H9 (cell line): ENCODE data around the gene UBP1. TPM values are rescaled to one million over a fixed set of nuclear protein-coding genes. Genes with fewer than 3 reads are reported as not detected.

Experiments
- DNase-seq: peaks from one replicate; pipeline ENCODE4 v3.0.0-alpha.2; 2017
- H2AFZ ChIP-seq: one replicate; pipeline ENCODE4 v1.6.1; 2013; ENCODE audit warnings: mild to moderate bottlenecking, low read length, control low read depth, moderate library complexity
- H2AK5ac ChIP-seq: 2 replicates; pipeline ENCODE4 v1.6.1; 2013; ENCODE audit warnings: low read length, control low read depth, mixed read lengths; ENCODE audit not compliant: insufficient read length
- H2BK120ac ChIP-seq: one replicate; pipeline ENCODE4 v1.6.1; 2013; ENCODE audit warnings: low read depth, mild to moderate bottlenecking, low read length, control low read depth, inconsistent platforms; ENCODE audit not compliant: poor library complexity, severe bottlenecking
- H2BK12ac ChIP-seq: 2 replicates; pipeline ENCODE4 v1.6.1; 2013; ENCODE audit warnings: low read length, control low read depth, mixed read lengths, low read depth; ENCODE audit not compliant: insufficient read length
- H2BK15ac ChIP-seq: 2 replicates; pipeline ENCODE4 v1.6.1; 2013; ENCODE audit warnings: low read depth, low read length, control low read depth
- H2BK20ac ChIP-seq: one replicate; pipeline ENCODE4 v1.6.1; 2013; ENCODE audit warnings: low read depth, mild to moderate bottlenecking, low read length, control low read depth, inconsistent platforms; ENCODE audit not compliant: poor library complexity, severe bottlenecking
- H2BK5ac ChIP-seq: 2 replicates; pipeline ENCODE4 v1.6.1; 2013; ENCODE audit warnings: low read length, control low read depth, mixed read lengths; ENCODE audit not compliant: insufficient read length
- H3K14ac ChIP-seq: 2 replicates; pipeline ENCODE4 v1.6.1; 2013; ENCODE audit warnings: low read length, control low read depth; ENCODE audit not compliant: insufficient read depth
- H3K18ac ChIP-seq: 2 replicates; pipeline ENCODE4 v1.6.1; 2013; ENCODE audit warnings: low read depth, mild to moderate bottlenecking, mixed read lengths, low read length, control low read depth; ENCODE audit not compliant: insufficient read length
- H3K23ac ChIP-seq: 2 replicates; pipeline ENCODE4 v1.6.1; 2013; ENCODE audit warnings: low read length, control low read depth, mixed read lengths, low read depth; ENCODE audit not compliant: insufficient read length
- H3K23me2 ChIP-seq: 2 replicates; pipeline ENCODE4 v1.6.1; 2013; ENCODE audit warnings: low read depth, mild to moderate bottlenecking, mixed read lengths, low read length, control low read depth; ENCODE audit not compliant: insufficient read length, poor library complexity, severe bottlenecking
- H3K27ac ChIP-seq: 2 replicates; pipeline ENCODE4 v1.5.1; 2013; ENCODE audit warnings: low read length, control low read depth, mixed read lengths, low read depth; ENCODE audit not compliant: insufficient read length
- H3K27me3 ChIP-seq: 2 replicates; pipeline ENCODE4 v1.6.1; 2013; ENCODE audit warnings: low read length, control low read depth, inconsistent platforms; ENCODE audit not compliant: insufficient read depth
- H3K4ac ChIP-seq: 2 replicates; pipeline ENCODE4 v1.6.1; 2013; ENCODE audit warnings: low read depth, mild to moderate bottlenecking, control low read depth, inconsistent platforms, low read length, moderate library complexity
- H3K4me1 ChIP-seq: 2 replicates; pipeline ENCODE4 v1.6.1; 2013; ENCODE audit warnings: low read length, control low read depth, inconsistent platforms; ENCODE audit not compliant: insufficient read depth
- H3K4me2 ChIP-seq: 2 replicates; pipeline ENCODE4 v1.6.1; 2013; ENCODE audit warnings: low read length, control low read depth, mixed read lengths; ENCODE audit not compliant: insufficient read length, insufficient read depth
- H3K56ac ChIP-seq: 2 replicates; pipeline ENCODE4 v1.6.1; 2013; ENCODE audit warnings: low read depth, mild to moderate bottlenecking, mixed read lengths, low read length, control low read depth; ENCODE audit not compliant: insufficient read length
- H3K79me1 ChIP-seq: 2 replicates; pipeline ENCODE4 v1.6.1; 2013; ENCODE audit warnings: low read depth, mild to moderate bottlenecking, moderate library complexity, low read length, control low read depth, inconsistent platforms; ENCODE audit not compliant: insufficient read depth, poor library complexity, severe bottlenecking
- H3K79me2 ChIP-seq: 2 replicates; pipeline ENCODE4 v1.6.1; 2013; ENCODE audit warnings: low read length, control low read depth, inconsistent platforms; ENCODE audit not compliant: insufficient read depth
- H3K9ac ChIP-seq: 2 replicates; pipeline ENCODE4 v1.6.1; 2013; ENCODE audit warnings: low read length, control low read depth, mixed read lengths; ENCODE audit not compliant: insufficient read length; ENCODE audit errors: extremely low read depth
- H3K9me3 ChIP-seq: one replicate; pipeline ENCODE4 v1.6.1; 2013; ENCODE audit warnings: low read depth, low read length, inconsistent platforms; ENCODE audit not compliant: control insufficient read depth
- H3T11ph ChIP-seq: one replicate; pipeline ENCODE4 v1.6.1; 2013; ENCODE audit warnings: mild to moderate bottlenecking, low read length, control low read depth, inconsistent platforms
- H4K20me1 ChIP-seq: one replicate; pipeline ENCODE4 v1.6.1; 2013; ENCODE audit not compliant: control insufficient read depth, insufficient read length, insufficient read depth
- H4K5ac ChIP-seq: 2 replicates; pipeline ENCODE4 v1.6.1; 2013; ENCODE audit warnings: low read depth, mild to moderate bottlenecking, mixed read lengths, low read length, control low read depth; ENCODE audit not compliant: insufficient read length
- H4K8ac ChIP-seq: replicated peaks from 2 replicates; pipeline ENCODE4 v1.6.1; 2013; ENCODE audit warnings: low read length, control low read depth, mixed read lengths, low read depth; ENCODE audit not compliant: insufficient read length
- H4K91ac ChIP-seq: 2 replicates; pipeline ENCODE4 v1.6.1; 2013; ENCODE audit warnings: low read depth, mild to moderate bottlenecking, moderate library complexity, mixed read lengths, low read length, control low read depth; ENCODE audit not compliant: insufficient read length
- H3K27ac Mint-ChIP-seq, 3 experiments: 2 replicates in 2 of 3; 3 replicates in 1 of 3; pipeline ENCODE4 v1.8.0; 2020 to 2021; ENCODE audit warnings: mixed read lengths in 3 of 3, mild to moderate bottlenecking in 1 of 3, moderate library complexity in 1 of 3
- H3K27me3 Mint-ChIP-seq: 2 replicates; pipeline ENCODE4 v1.8.0; 2021; ENCODE audit warnings: low read depth, mild to moderate bottlenecking, moderate library complexity, mixed read lengths
- H3K36me3 Mint-ChIP-seq, 3 experiments: 2 replicates in 2 of 3; 3 replicates in 1 of 3; pipeline ENCODE4 v1.8.0; 2020 to 2021; ENCODE audit warnings: low read depth in 3 of 3, mixed read lengths in 3 of 3; ENCODE audit not compliant: insufficient read depth in 1 of 3
- H3K4me1 Mint-ChIP-seq, 2 experiments: 2 replicates each; pipeline ENCODE4 v1.8.0; 2020; ENCODE audit warnings: mixed read lengths in 2 of 2
- H3K4me3 Mint-ChIP-seq, 2 experiments: 2 replicates in 1 of 2; 3 replicates in 1 of 2; pipeline ENCODE4 v1.8.0; 2020 to 2021; ENCODE audit warnings: mild to moderate bottlenecking in 2 of 2, mixed read lengths in 2 of 2, moderate library complexity in 1 of 2
- H3K9me3 Mint-ChIP-seq, 2 experiments: 2 replicates in 1 of 2; 3 replicates in 1 of 2; pipeline ENCODE4 v1.8.0; 2020; ENCODE audit warnings: mild to moderate bottlenecking in 2 of 2, mixed read lengths in 2 of 2, moderate library complexity in 1 of 2
- WGBS: extraction: QIAGEN DNeasy Blood & Tissue Kit; methylation state at CpG from one replicate; pipeline ENCODE4 v1.1.7; 2013; ENCODE audit warnings: missing lambda C conversion rate, low lambda C conversion rate, mixed read lengths; ENCODE audit not compliant: insufficient read length; ENCODE audit errors: extremely low coverage; 5-methylcytosine and 5-hydroxymethylcytosine counted together
- total RNA-seq: library from RNA; stranded (reverse); gene quantifications from 2 replicates; pipeline ENCODE4 v1.2.1, GENCODE V29; 2021
- TF ChIP-seq, protein P1 (sequence below): fragments of 200-600 bp; sonication (generic); conservative IDR thresholded peaks from 3 replicates; pipeline ENCODE4 v1.8.0; 2021; ENCODE audit warnings: antibody characterized with exemption, mild to moderate bottlenecking

Gene UBP1
- total RNA-seq, 1 experiment from 2014 or later: 103 TPM

GRCh38 chr3:33402936-33403335 is 37.3 kb downstream of the UBP1 start:
- no peaks in the 10 kb centered on the region for H3K79me1 ChIP-seq
- DNase-seq: no peak
- no peak overlapping the region for H2BK120ac ChIP-seq
- Mint-ChIP-seq H3K27me3 (no peaks in the 10 kb centered on the region; the same call in 1 of the 2 replicates), H3K27ac (no peak overlapping the region; a peak in 1 of 7 replicates), H3K36me3 (peaks cover 34 to 87% (median 79%) of the 10 kb centered on the region in 3 experiments), H3K4me1 (no peaks in the 10 kb centered on the region), H3K4me3 (no peak overlapping the region), H3K9me3 (no peaks in the 10 kb centered on the region)
- no peak overlapping the region for H3K27ac ChIP-seq
- no peak overlapping the region for H2BK15ac ChIP-seq
- no peaks in the 10 kb centered on the region for H3K9me3 ChIP-seq
- WGBS: no CpG with 5 or more reads among the region's 3 CpGs
- H3K23me2 ChIP-seq: no peaks in the 10 kb centered on the region
- TF ChIP-seq, protein P1, sequence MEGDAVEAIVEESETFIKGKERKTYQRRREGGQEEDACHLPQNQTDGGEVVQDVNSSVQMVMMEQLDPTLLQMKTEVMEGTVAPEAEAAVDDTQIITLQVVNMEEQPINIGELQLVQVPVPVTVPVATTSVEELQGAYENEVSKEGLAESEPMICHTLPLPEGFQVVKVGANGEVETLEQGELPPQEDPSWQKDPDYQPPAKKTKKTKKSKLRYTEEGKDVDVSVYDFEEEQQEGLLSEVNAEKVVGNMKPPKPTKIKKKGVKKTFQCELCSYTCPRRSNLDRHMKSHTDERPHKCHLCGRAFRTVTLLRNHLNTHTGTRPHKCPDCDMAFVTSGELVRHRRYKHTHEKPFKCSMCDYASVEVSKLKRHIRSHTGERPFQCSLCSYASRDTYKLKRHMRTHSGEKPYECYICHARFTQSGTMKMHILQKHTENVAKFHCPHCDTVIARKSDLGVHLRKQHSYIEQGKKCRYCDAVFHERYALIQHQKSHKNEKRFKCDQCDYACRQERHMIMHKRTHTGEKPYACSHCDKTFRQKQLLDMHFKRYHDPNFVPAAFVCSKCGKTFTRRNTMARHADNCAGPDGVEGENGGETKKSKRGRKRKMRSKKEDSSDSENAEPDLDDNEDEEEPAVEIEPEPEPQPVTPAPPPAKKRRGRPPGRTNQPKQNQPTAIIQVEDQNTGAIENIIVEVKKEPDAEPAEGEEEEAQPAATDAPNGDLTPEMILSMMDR: no peak
- H2BK12ac ChIP-seq: no peak overlapping the region
- no peak overlapping the region for H3K14ac ChIP-seq
- H3K4ac ChIP-seq: no peak overlapping the region
- H2BK20ac ChIP-seq: no peak overlapping the region
- H3K9ac ChIP-seq: no peak overlapping the region
- no peak overlapping the region for H3T11ph ChIP-seq
- no peak overlapping the region for H3K4me2 ChIP-seq
- H3K27me3 ChIP-seq: no peaks in the 10 kb centered on the region
- no peak overlapping the region for H2AK5ac ChIP-seq
- no peak overlapping the region for H4K5ac ChIP-seq
- H3K23ac ChIP-seq: no peak overlapping the region
- H3K56ac ChIP-seq: no peak overlapping the region
- H4K91ac ChIP-seq: no peak overlapping the region
- H3K79me2 ChIP-seq: no peaks in the 10 kb centered on the region
- no peak overlapping the region for H4K8ac ChIP-seq
- H3K4me1 ChIP-seq: no peaks in the 10 kb centered on the region
- no peak overlapping the region for H3K18ac ChIP-seq
- no peaks in the 10 kb centered on the region for H4K20me1 ChIP-seq
- H2BK5ac ChIP-seq: no peak overlapping the region
- H2AFZ ChIP-seq: no peak overlapping the region
